WTC11 (cell line): Measurements from ENCODE around the gene HS2ST1. TPM values are rescaled to one million over a fixed set of nuclear protein-coding genes. Genes with fewer than 3 reads are reported as not detected.

Experiments used
- ATAC-seq: fragments of 200-7000 bp; cut with Tn5 transposase; 2 replicates; pipeline ENCODE4 v1.10.0; 2021; ENCODE audit warnings: mild to moderate bottlenecking, moderate library complexity
- CTCF ChIA-PET: fragments of 300-600 bp; sonication (Branson Sonifier 250); formaldehyde crosslinking; loops from one replicate; lab custom pipeline; 2021; ENCODE audit warnings: antibody characterized with exemption; lab: Charles Lee
- POLR2A ChIA-PET: fragments of 350-600 bp; sonication (Branson Sonifier 250); formaldehyde crosslinking; loops from one replicate; lab custom pipeline; 2021; ENCODE audit warnings: antibody characterized with exemption; lab: Charles Lee
- DNase-seq: peaks from one replicate; pipeline ENCODE4 v3.0.0; 2021; ENCODE audit warnings: low spot score
- H3K27ac Mint-ChIP-seq: 2 replicates; pipeline ENCODE4 v1.8.0; 2021; ENCODE audit warnings: mixed read lengths
- H3K27me3 Mint-ChIP-seq: 2 replicates; pipeline ENCODE4 v1.8.0; 2021; ENCODE audit warnings: low read depth, mild to moderate bottlenecking, moderate library complexity, mixed read lengths
- H3K36me3 Mint-ChIP-seq: 2 replicates; pipeline ENCODE4 v1.8.0; 2021; ENCODE audit warnings: mixed read lengths
- H3K4me1 Mint-ChIP-seq: 2 replicates; pipeline ENCODE4 v1.8.0; 2022; ENCODE audit warnings: mixed read lengths
- H3K4me3 Mint-ChIP-seq: 2 replicates; pipeline ENCODE4 v1.8.0; 2021; ENCODE audit warnings: mild to moderate bottlenecking, moderate library complexity, mixed read lengths
- H3K9me3 Mint-ChIP-seq: 2 replicates; pipeline ENCODE4 v1.8.0; 2021; ENCODE audit warnings: mixed read lengths
- ATF1 ChIP-seq: sonication (generic); formaldehyde crosslinking; IDR thresholded peaks from 2 replicates; pipeline ENCODE4 v1.8.1; 2023; ENCODE audit warnings: mild to moderate bottlenecking, moderate library complexity, missing genetic modification reagents
- CDX4 ChIP-seq: fragments of 250-450 bp; sonication (Bioruptor Pico); IDR thresholded peaks from 2 replicates; pipeline ENCODE4 v1.9.0; 2021; ENCODE audit warnings: moderate library complexity, mild to moderate bottlenecking, inconsistent platforms, borderline replicate concordance
- E2F1 ChIP-seq: sonication (generic); formaldehyde crosslinking; IDR thresholded peaks from 2 replicates; pipeline ENCODE4 v1.8.0; 2022; ENCODE audit warnings: mild to moderate bottlenecking, missing genetic modification reagents
- EMX1 ChIP-seq: fragments of 250-450 bp; sonication (Bioruptor Pico); IDR thresholded peaks from 2 replicates; pipeline ENCODE4 v1.8.0; 2021; ENCODE audit warnings: mild to moderate bottlenecking
- ETV6 ChIP-seq: sonication (generic); formaldehyde crosslinking; IDR thresholded peaks from 2 replicates; pipeline ENCODE4 v1.8.1; 2022; ENCODE audit warnings: mild to moderate bottlenecking, missing genetic modification reagents
- JAZF1 ChIP-seq: fragments of 250-450 bp; sonication (Bioruptor Pico); IDR thresholded peaks from 2 replicates; pipeline ENCODE4 v1.9.0; 2021; ENCODE audit warnings: moderate library complexity, mild to moderate bottlenecking, inconsistent platforms
- NFE2L1 ChIP-seq: sonication (generic); formaldehyde crosslinking; IDR thresholded peaks from 2 replicates; pipeline ENCODE4 v1.8.1; 2023; ENCODE audit warnings: missing genetic modification reagents
- NR3C1 ChIP-seq: sonication (generic); formaldehyde crosslinking; conservative IDR thresholded peaks from 2 replicates; pipeline ENCODE4 v1.8.1; 2023; ENCODE audit warnings: low read depth, mild to moderate bottlenecking, missing genetic modification reagents
- SOX15 ChIP-seq: fragments of 250-450 bp; sonication (Bioruptor Pico); IDR thresholded peaks from 2 replicates; pipeline ENCODE4 v1.9.0; 2021; ENCODE audit warnings: mild to moderate bottlenecking
- TEAD4 ChIP-seq: sonication (generic); formaldehyde crosslinking; IDR thresholded peaks from 2 replicates; pipeline ENCODE4 v1.8.0; 2022; ENCODE audit warnings: mild to moderate bottlenecking, missing genetic modification reagents
- ZNF396 ChIP-seq: fragments of 250-450 bp; sonication (Bioruptor Pico); IDR thresholded peaks from 2 replicates; pipeline ENCODE4 v1.8.0; 2021; ENCODE audit warnings: mild to moderate bottlenecking, moderate library complexity, borderline replicate concordance
- ZNF425 ChIP-seq: fragments of 250-450 bp; sonication (Bioruptor Pico); conservative IDR thresholded peaks from 2 replicates; pipeline ENCODE4 v1.9.0; 2021; ENCODE audit warnings: mild to moderate bottlenecking
- ZNF532 ChIP-seq: fragments of 250-450 bp; sonication (Bioruptor Pico); IDR thresholded peaks from 2 replicates; pipeline ENCODE4 v1.9.0; 2021; ENCODE audit warnings: mild to moderate bottlenecking, borderline replicate concordance
- total RNA-seq: library from RNA; stranded (reverse); gene quantifications from 3 replicates; pipeline ENCODE4 v1.2.3, GENCODE V29; 2021
- TF ChIP-seq, protein P1 (sequence below): sonication (generic); formaldehyde crosslinking; IDR thresholded peaks from 2 replicates; pipeline ENCODE4 v1.8.0; 2023; ENCODE audit warnings: missing genetic modification reagents
- TF ChIP-seq, protein P2 (sequence below): sonication (generic); formaldehyde crosslinking; conservative IDR thresholded peaks from 2 replicates; pipeline ENCODE4 v1.8.1; 2022; ENCODE audit warnings: mild to moderate bottlenecking, missing genetic modification reagents
- TF ChIP-seq, protein P3 (sequence below): sonication (generic); formaldehyde crosslinking; IDR thresholded peaks from 2 replicates; pipeline ENCODE4 v1.8.1; 2022; ENCODE audit warnings: mild to moderate bottlenecking, moderate library complexity, missing genetic modification reagents

The HS2ST1 gene
- total RNA-seq, 1 experiment from 2014 or later, result 24.7 TPM

- H3K27ac Mint-ChIP-seq, result no peak overlapping the region
- no peak for DNase-seq
- no peaks in the 10 kb centered on the region for H3K36me3 Mint-ChIP-seq
- no peak overlapping the region for H3K4me3 Mint-ChIP-seq
- peaks cover 12% of the 10 kb centered on the region for H3K9me3 Mint-ChIP-seq
- ATAC-seq, result no peak
- POLR2A ChIA-PET, result interaction anchor here (0.6 kb wide), 1 partner anchor 188 kb away, joined by 4 read pairs; no protein-coding TSS in a partner anchor
- H3K27me3 Mint-ChIP-seq, result peaks cover 29% of the 10 kb centered on the region
- CTCF ChIA-PET, result no interaction called here
- TF ChIP-seq ZNF396 (CRISPR knock-in tag) (no peak), ETV6 (no peak), CDX4 (CRISPR knock-in tag) (no peak), NFE2L1 (CRISPR knock-in tag) (no peak), SOX15 (no peak), JAZF1 (CRISPR knock-in tag) (no peak), NR3C1 (CRISPR knock-in tag) (no peak), EMX1 (CRISPR knock-in tag) (no peak), ATF1 (no peak)
- TF ChIP-seq, protein P1, sequence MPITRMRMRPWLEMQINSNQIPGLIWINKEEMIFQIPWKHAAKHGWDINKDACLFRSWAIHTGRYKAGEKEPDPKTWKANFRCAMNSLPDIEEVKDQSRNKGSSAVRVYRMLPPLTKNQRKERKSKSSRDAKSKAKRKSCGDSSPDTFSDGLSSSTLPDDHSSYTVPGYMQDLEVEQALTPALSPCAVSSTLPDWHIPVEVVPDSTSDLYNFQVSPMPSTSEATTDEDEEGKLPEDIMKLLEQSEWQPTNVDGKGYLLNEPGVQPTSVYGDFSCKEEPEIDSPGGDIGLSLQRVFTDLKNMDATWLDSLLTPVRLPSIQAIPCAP, result no peak
- TF ChIP-seq, protein P2, sequence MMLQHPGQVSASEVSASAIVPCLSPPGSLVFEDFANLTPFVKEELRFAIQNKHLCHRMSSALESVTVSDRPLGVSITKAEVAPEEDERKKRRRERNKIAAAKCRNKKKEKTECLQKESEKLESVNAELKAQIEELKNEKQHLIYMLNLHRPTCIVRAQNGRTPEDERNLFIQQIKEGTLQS (CRISPR knock-in tag), result no peak
- TF ChIP-seq, all 79 proteins: peak for 0
- peaks cover 4% of the 10 kb centered on the region for H3K4me1 Mint-ChIP-seq
These were observed 229.1 kb downstream of the HS2ST1 start for GRCh38 chr1:87143413-87144135.

GRCh38 chr1:87144316-87144895, 230.0 kb downstream of the HS2ST1 start:
- Mint-ChIP-seq H3K4me1 (peaks cover 12% of the 10 kb centered on the region), H3K9me3 (peaks cover 12% of the 10 kb centered on the region), H3K4me3 (no peak overlapping the region), H3K27ac (no peak overlapping the region), H3K27me3 (peaks cover 36% of the 10 kb centered on the region), H3K36me3 (no peaks in the 10 kb centered on the region)
- ChIA-PET POLR2A (no interaction called here), CTCF (no interaction called here)
- no peak for ATAC-seq
- DNase-seq, result no peak
- no peak for TF ChIP-seq E2F1 (CRISPR knock-in tag)
- TF ChIP-seq, protein P3, sequence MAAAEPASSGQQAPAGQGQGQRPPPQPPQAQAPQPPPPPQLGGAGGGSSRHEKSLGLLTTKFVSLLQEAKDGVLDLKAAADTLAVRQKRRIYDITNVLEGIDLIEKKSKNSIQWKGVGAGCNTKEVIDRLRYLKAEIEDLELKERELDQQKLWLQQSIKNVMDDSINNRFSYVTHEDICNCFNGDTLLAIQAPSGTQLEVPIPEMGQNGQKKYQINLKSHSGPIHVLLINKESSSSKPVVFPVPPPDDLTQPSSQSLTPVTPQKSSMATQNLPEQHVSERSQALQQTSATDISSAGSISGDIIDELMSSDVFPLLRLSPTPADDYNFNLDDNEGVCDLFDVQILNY, result no peak
- no peak for TF ChIP-seq TEAD4 (CRISPR knock-in tag)
- no peak for TF ChIP-seq ZNF532 (CRISPR knock-in tag)
- TF ChIP-seq ZNF425 (CRISPR knock-in tag), result no peak
